Neutrophil (primary cell): ENCODE results near the gene ATF5.
"Not testable (repeated sequence)": the region's sequence is repeated elsewhere in the genome, so short reads cannot be mapped to it uniquely, and the experiment has no call there.

Experiments used
- H3K27ac ChIP-seq: fragments of 200-600 bp; sonication (generic); 2 replicates; pipeline ENCODE4 v1.5.1; 2016; ENCODE audit warnings: mild to moderate bottlenecking, moderate library complexity
- H3K27me3 ChIP-seq: fragments of 200-600 bp; sonication (generic); 2 replicates; pipeline ENCODE4 v1.6.0; 2016; ENCODE audit warnings: mild to moderate bottlenecking
- H3K36me3 ChIP-seq: fragments of 200-600 bp; sonication (generic); 2 replicates; pipeline ENCODE4 v1.5.1; 2017
- H3K4me1 ChIP-seq, 2 experiments: fragments of 200-600 bp in 1 of 2; sonication (generic) in 1 of 2; 1 replicate in 1 of 2; 2 replicates in 1 of 2; pipeline versions ENCODE4 v1.5.1 to v1.6.1; 2013 to 2016; ENCODE audit warnings: low read depth in 1 of 2, low read length in 1 of 2, mild to moderate bottlenecking in 1 of 2, moderate library complexity in 1 of 2; ENCODE audit not compliant: control insufficient read depth in 1 of 2, insufficient read depth in 1 of 2
- H3K4me3 ChIP-seq, 2 experiments: fragments of 200-600 bp in 1 of 2; sonication (generic) in 1 of 2; 1 replicate in 1 of 2; 2 replicates in 1 of 2; pipeline ENCODE4 v1.5.1; 2013 to 2016; ENCODE audit warnings: low read depth in 1 of 2, low read length in 1 of 2, mild to moderate bottlenecking in 1 of 2, moderate library complexity in 1 of 2
- H3K9me3 ChIP-seq: fragments of 200-600 bp; sonication (generic); 2 replicates; pipeline ENCODE4 v1.5.1; 2016
- TF ChIP-seq, protein P1 (sequence below): fragments of 200-600 bp; sonication (generic); IDR thresholded peaks from 2 replicates; pipeline ENCODE4 v1.5.1; 2016; ENCODE audit warnings: antibody characterized with exemption

Gene ATF5

GRCh38 chr19:49954092-49954829 lies 25.3 kb downstream of the ATF5 start:
- no peak overlapping the region for H3K4me3 ChIP-seq
- TF ChIP-seq, protein P1, sequence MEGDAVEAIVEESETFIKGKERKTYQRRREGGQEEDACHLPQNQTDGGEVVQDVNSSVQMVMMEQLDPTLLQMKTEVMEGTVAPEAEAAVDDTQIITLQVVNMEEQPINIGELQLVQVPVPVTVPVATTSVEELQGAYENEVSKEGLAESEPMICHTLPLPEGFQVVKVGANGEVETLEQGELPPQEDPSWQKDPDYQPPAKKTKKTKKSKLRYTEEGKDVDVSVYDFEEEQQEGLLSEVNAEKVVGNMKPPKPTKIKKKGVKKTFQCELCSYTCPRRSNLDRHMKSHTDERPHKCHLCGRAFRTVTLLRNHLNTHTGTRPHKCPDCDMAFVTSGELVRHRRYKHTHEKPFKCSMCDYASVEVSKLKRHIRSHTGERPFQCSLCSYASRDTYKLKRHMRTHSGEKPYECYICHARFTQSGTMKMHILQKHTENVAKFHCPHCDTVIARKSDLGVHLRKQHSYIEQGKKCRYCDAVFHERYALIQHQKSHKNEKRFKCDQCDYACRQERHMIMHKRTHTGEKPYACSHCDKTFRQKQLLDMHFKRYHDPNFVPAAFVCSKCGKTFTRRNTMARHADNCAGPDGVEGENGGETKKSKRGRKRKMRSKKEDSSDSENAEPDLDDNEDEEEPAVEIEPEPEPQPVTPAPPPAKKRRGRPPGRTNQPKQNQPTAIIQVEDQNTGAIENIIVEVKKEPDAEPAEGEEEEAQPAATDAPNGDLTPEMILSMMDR: no peak
- no peaks in the 10 kb centered on the region for H3K9me3 ChIP-seq
- H3K27ac ChIP-seq: peak overlapping the region; percentile 16
- H3K36me3 ChIP-seq: no peaks in the 10 kb centered on the region
- no peaks in the 10 kb centered on the region for H3K27me3 ChIP-seq
- H3K4me1 ChIP-seq: peaks cover 20 to 21% of the 10 kb centered on the region in 2 experiments

GRCh38 chr19:49954933-49955332 lies 25.9 kb downstream of the ATF5 start:
- no peaks in the 10 kb centered on the region for H3K36me3 ChIP-seq
- no peaks in the 10 kb centered on the region for H3K27me3 ChIP-seq
- H3K27ac ChIP-seq: no peak overlapping the region
- H3K4me1 ChIP-seq: peaks cover 20 to 21% of the 10 kb centered on the region in 2 experiments
- TF ChIP-seq, protein P1: no peak
- no peak overlapping the region for H3K4me3 ChIP-seq
- H3K9me3 ChIP-seq: no peaks in the 10 kb centered on the region

DNA sequence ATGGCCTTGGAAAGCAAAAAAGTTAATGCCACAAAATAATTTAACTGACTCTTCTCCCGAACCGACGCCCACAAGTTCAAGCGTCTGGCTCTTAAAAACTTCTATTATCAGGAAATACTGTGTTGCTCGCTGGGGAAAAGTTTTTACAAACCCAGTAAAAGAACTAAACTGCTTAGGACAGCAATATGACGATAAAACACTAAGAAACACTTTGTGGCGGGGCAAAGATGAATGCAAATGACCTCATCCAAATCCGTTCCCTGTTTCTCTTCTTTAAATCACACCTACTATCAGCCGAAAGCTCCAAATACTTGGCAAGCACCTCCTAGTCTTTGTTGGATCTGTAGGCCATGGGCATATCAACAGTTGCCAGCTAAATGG lies 27.1 kb downstream of the ATF5 start:
- Histone ChIP-seq H3K4me3 (no peak overlapping the region), H3K9me3 (no peaks in the 10 kb centered on the region), H3K36me3 (no peaks in the 10 kb centered on the region), H3K4me1 (peaks cover 20 to 21% of the 10 kb centered on the region in 2 experiments), H3K27me3 (no peaks in the 10 kb centered on the region), H3K27ac (no peak overlapping the region)
- TF ChIP-seq, protein P1: no peak

GRCh38 chr19:49957262-49957915 lies 28.4 kb downstream of the ATF5 start:
- Histone ChIP-seq H3K9me3 (no peaks in the 10 kb centered on the region), H3K36me3 (no peaks in the 10 kb centered on the region), H3K27ac (no peak overlapping the region), H3K27me3 (no peaks in the 10 kb centered on the region), H3K4me3 (no peak overlapping the region), H3K4me1 (peaks cover 20 to 21% of the 10 kb centered on the region in 2 experiments)
- TF ChIP-seq, protein P1: no peak

GRCh38 chr19:49958144-49958543 lies 29.1 kb downstream of the ATF5 start:
- not testable (repeated sequence) for H3K27ac ChIP-seq, H3K9me3 ChIP-seq, H3K4me3 ChIP-seq, H3K27me3 ChIP-seq, H3K36me3 ChIP-seq
- peaks cover 16 to 18% of the 10 kb centered on the region in 2 experiments for H3K4me1 ChIP-seq

DNA sequence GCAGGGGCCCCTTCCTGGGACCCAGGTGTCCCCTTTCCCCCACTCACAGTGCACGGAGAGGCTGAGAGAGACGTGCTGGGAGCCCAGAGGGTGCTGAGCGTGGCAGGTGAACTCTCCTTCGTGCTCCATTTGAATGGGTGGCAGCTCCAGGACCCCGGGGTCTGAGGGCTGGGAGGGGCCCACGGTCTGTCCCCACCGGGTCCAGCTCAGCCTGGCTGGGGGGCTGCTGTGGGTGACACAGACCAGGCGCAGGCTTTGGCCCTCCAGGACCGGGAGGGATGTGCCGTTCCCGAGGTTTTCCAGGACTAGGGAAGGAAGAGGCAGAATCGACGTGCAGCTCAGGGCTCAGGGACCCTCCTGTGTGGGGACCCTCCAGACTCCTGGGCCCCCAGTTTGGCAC lies 29.6 kb downstream of the ATF5 start:
- H3K4me1 ChIP-seq: peaks cover 12 to 14% of the 10 kb centered on the region in 2 experiments
- H3K27me3 ChIP-seq, H3K36me3 ChIP-seq, H3K4me3 ChIP-seq, H3K9me3 ChIP-seq, H3K27ac ChIP-seq: not testable (repeated sequence)

- not testable (repeated sequence) for H3K36me3 ChIP-seq, H3K27me3 ChIP-seq, H3K4me1 ChIP-seq, H3K9me3 ChIP-seq, H3K4me3 ChIP-seq, H3K27ac ChIP-seq
These were observed 30.9 kb downstream of the ATF5 start for GRCh38 chr19:49959892-49960291.

DNA sequence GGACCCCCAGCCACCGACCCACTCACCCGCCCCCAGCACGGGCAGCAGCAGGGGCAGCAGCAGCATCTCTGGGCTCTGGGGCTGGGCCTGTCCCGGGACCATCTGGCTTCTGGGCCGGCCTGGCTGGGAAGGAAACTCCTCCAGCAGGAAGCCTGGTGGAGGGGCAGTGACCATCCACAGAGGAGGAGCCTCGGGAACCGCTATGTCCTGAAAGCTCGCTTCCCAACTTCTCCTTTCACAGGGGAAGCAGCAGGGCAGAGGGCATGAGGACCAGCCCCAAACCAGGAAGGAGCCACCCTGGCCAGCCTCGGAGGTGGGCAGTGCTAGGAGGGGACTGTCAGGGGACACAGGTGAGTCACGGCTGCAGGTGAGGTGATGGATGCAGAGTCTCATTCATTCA lies 32.0 kb downstream of the ATF5 start, which contains the start of gene SIGLEC11:
SIGLEC11 (minus strand) TSS at position 193 of the 400 bp plus-strand sequence; CDS start at position 102, 91 bp downstream.
- not testable (repeated sequence) for H3K4me1 ChIP-seq, H3K36me3 ChIP-seq, H3K9me3 ChIP-seq, H3K4me3 ChIP-seq, H3K27me3 ChIP-seq, H3K27ac ChIP-seq
